IMR-90 (cell line): ENCODE data around the gene REPS2. TPM values are rescaled to one million over a fixed set of nuclear protein-coding genes. Genes with fewer than 3 reads are reported as not detected.

Experiments used
- ATAC-seq: fragments of 200-7000 bp; cut with Tn5 transposase; 2 replicates; pipeline ENCODE4 v1.9.1; 2020; ENCODE audit warnings: low read depth, mild to moderate bottlenecking, moderate library complexity
- BruUV-seq: library from RNA; stranded (reverse); fragments of 400-500 nt; replicated peaks from 2 replicates; lab custom pipeline; 2021; lab: Mats Ljungman, UMichigan
- CTCF ChIA-PET: fragments of 300-600 bp; formaldehyde crosslinking; extraction: SDS; loops from one replicate; lab custom pipeline; 2021; ENCODE audit warnings: antibody characterized with exemption; lab: Yijun Ruan, JAX
- POLR2A ChIA-PET: fragments of 300-600 bp; sonication (Branson Sonifier 250); formaldehyde crosslinking; loops from one replicate; lab custom pipeline; 2022; ENCODE audit warnings: antibody characterized with exemption; ENCODE audit not compliant: unreplicated experiment; lab: Charles Lee
- DNase-seq: peaks from one replicate; pipeline ENCODE4 v3.0.0; 2013
- H2AFZ ChIP-seq: replicated peaks from 2 replicates; pipeline ENCODE3; 2013; ENCODE audit warnings: low read length, mild to moderate bottlenecking; ENCODE audit not compliant: poor library complexity
- H2AK5ac ChIP-seq: 2 replicates; pipeline ENCODE4 v1.6.1; 2013; ENCODE audit warnings: low read depth, low read length, inconsistent platforms
- H2AK9ac ChIP-seq: replicated peaks from 2 replicates; pipeline ENCODE3; 2013; ENCODE audit warnings: mild to moderate bottlenecking, low read depth, low read length, moderate library complexity; ENCODE audit not compliant: poor library complexity
- H2BK120ac ChIP-seq: 2 replicates; pipeline ENCODE4 v1.6.1; 2013; ENCODE audit warnings: low read depth, low read length, inconsistent platforms
- H2BK15ac ChIP-seq: 3 replicates; pipeline ENCODE4 v1.6.1; 2013; ENCODE audit warnings: low read depth, low read length, inconsistent platforms
- H2BK20ac ChIP-seq: 2 replicates; pipeline ENCODE4 v1.6.1; 2013; ENCODE audit warnings: low read depth, mild to moderate bottlenecking, inconsistent platforms, low read length, moderate library complexity
- H2BK5ac ChIP-seq: 2 replicates; pipeline ENCODE4 v1.6.1; 2013; ENCODE audit warnings: mild to moderate bottlenecking, low read depth, low read length, inconsistent platforms; ENCODE audit not compliant: poor library complexity, severe bottlenecking
- H3K14ac ChIP-seq: replicated peaks from 2 replicates; pipeline ENCODE4 v1.6.1; 2013; ENCODE audit warnings: low read depth, low read length, inconsistent platforms
- H3K18ac ChIP-seq: 2 replicates; pipeline ENCODE4 v1.6.1; 2013; ENCODE audit warnings: low read depth, low read length, control low read depth
- H3K23ac ChIP-seq: 2 replicates; pipeline ENCODE4 v1.6.1; 2013; ENCODE audit warnings: low read depth, low read length, inconsistent platforms
- H3K27ac ChIP-seq: 2 replicates; pipeline ENCODE4 v1.5.1; 2013; ENCODE audit warnings: mild to moderate bottlenecking, control low read depth, low read length; ENCODE audit not compliant: insufficient read depth
- H3K27me3 ChIP-seq: 2 replicates; pipeline ENCODE4 v1.6.1; 2013; ENCODE audit warnings: low read length; ENCODE audit not compliant: control insufficient read depth, insufficient read depth
- H3K36me3 ChIP-seq: 2 replicates; pipeline ENCODE4 v1.6.1; 2013; ENCODE audit warnings: low read length, mixed read lengths; ENCODE audit not compliant: control insufficient read depth, insufficient read depth
- H3K4ac ChIP-seq: 2 replicates; pipeline ENCODE4 v1.6.1; 2013; ENCODE audit warnings: low read depth, low read length, inconsistent platforms
- H3K4me1 ChIP-seq: 2 replicates; pipeline ENCODE4 v1.6.1; 2013; ENCODE audit warnings: low read length, mixed read lengths; ENCODE audit not compliant: control insufficient read depth, insufficient read depth
- H3K4me2 ChIP-seq: 2 replicates; pipeline ENCODE4 v1.6.1; 2013; ENCODE audit warnings: low read depth, mild to moderate bottlenecking, control low read depth, low read length, moderate library complexity
- H3K4me3 ChIP-seq: 2 replicates; pipeline ENCODE4 v1.5.1; 2013; ENCODE audit warnings: low read depth, mild to moderate bottlenecking, control low read depth, low read length, moderate library complexity; ENCODE audit not compliant: insufficient read depth
- H3K56ac ChIP-seq: 2 replicates; pipeline ENCODE4 v1.6.1; 2013; ENCODE audit warnings: low read length, inconsistent platforms; ENCODE audit not compliant: insufficient read depth; ENCODE audit errors: extremely low read depth
- H3K79me1 ChIP-seq, 2 experiments: 2 replicates each; pipeline ENCODE4 v1.6.1; 2013; ENCODE audit warnings: low read length in 2 of 2, inconsistent platforms in 1 of 2, low read depth in 1 of 2
- H3K9ac ChIP-seq: 2 replicates; pipeline ENCODE4 v1.6.1; 2013; ENCODE audit warnings: low read depth, low read length, control low read depth
- H3K9me1 ChIP-seq: 2 replicates; pipeline ENCODE4 v1.6.1; 2013; ENCODE audit warnings: low read length, inconsistent platforms; ENCODE audit not compliant: insufficient read depth
- H3K9me3 ChIP-seq: 2 replicates; pipeline ENCODE4 v1.6.1; 2013; ENCODE audit warnings: low read length; ENCODE audit not compliant: control insufficient read depth, insufficient read depth
- H4K20me1 ChIP-seq: 2 replicates; pipeline ENCODE4 v1.6.1; 2013; ENCODE audit warnings: low read length, inconsistent platforms; ENCODE audit not compliant: insufficient read depth
- H4K5ac ChIP-seq: 2 replicates; pipeline ENCODE4 v1.6.1; 2013; ENCODE audit warnings: mild to moderate bottlenecking, low read depth, low read length, control low read depth
- H4K8ac ChIP-seq, 2 experiments: 2 replicates each; pipeline ENCODE4 v1.6.1; 2013; ENCODE audit warnings: low read depth in 2 of 2, low read length in 2 of 2, control low read depth in 1 of 2, inconsistent platforms in 1 of 2
- H4K91ac ChIP-seq: 2 replicates; pipeline ENCODE4 v1.6.1; 2013; ENCODE audit warnings: low read depth, low read length, inconsistent platforms; ENCODE audit not compliant: insufficient read depth
- BHLHE40 ChIP-seq: fragments of 150-350 bp; IDR thresholded peaks from 2 replicates; pipeline ENCODE4 v1.6.1; 2016; ENCODE audit warnings: mild to moderate bottlenecking, low read depth, low read length
- CEBPB ChIP-seq: IDR thresholded peaks from 2 replicates; pipeline ENCODE4 v1.6.1; 2012; ENCODE audit warnings: low read depth, low read length, improper control_type of control experiment
- CHD1 ChIP-seq: IDR thresholded peaks from 2 replicates; pipeline ENCODE4 v1.6.1; 2012; ENCODE audit warnings: low read depth, low read length, improper control_type of control experiment
- FOS ChIP-seq: fragments of 150-350 bp; IDR thresholded peaks from 2 replicates; pipeline ENCODE4 v1.6.1; 2016; ENCODE audit warnings: low read depth, low read length
- MAFK ChIP-seq: IDR thresholded peaks from 2 replicates; pipeline ENCODE4 v1.6.1; 2012; ENCODE audit warnings: low read depth, low read length, improper control_type of control experiment
- MAZ ChIP-seq: IDR thresholded peaks from 2 replicates; pipeline ENCODE4 v1.6.1; 2012; ENCODE audit warnings: low read depth, mild to moderate bottlenecking, low read length, improper control_type of control experiment, moderate library complexity, borderline replicate concordance
- MXI1 ChIP-seq: IDR thresholded peaks from 2 replicates; pipeline ENCODE4 v1.6.1; 2012; ENCODE audit warnings: low read depth, mild to moderate bottlenecking, low read length, moderate library complexity, borderline replicate concordance
- NFE2L2 ChIP-seq: fragments of 150-350 bp; IDR thresholded peaks from 2 replicates; pipeline ENCODE4 v1.6.1; 2016; ENCODE audit warnings: low read depth, mild to moderate bottlenecking, low read length
- RAD21 ChIP-seq: IDR thresholded peaks from 2 replicates; pipeline ENCODE4 v1.6.1; 2012; ENCODE audit warnings: low read length, improper control_type of control experiment
- RCOR1 ChIP-seq: IDR thresholded peaks from 2 replicates; pipeline ENCODE4 v1.6.1; 2012; ENCODE audit warnings: mild to moderate bottlenecking, low read length, improper control_type of control experiment; ENCODE audit not compliant: insufficient replicate concordance
- RFX5 ChIP-seq: IDR thresholded peaks from 2 replicates; pipeline ENCODE4 v1.8.0; 2012; ENCODE audit warnings: low read depth, mild to moderate bottlenecking, low read length, moderate library complexity
- SMC3 ChIP-seq: fragments of 150-350 bp; IDR thresholded peaks from 2 replicates; pipeline ENCODE4 v1.6.1; 2016; ENCODE audit warnings: low read depth, mild to moderate bottlenecking, antibody characterized with exemption, low read length, moderate library complexity
- WGBS, 2 experiments: methylation state at CpG; one replicate each; pipeline versions ENCODE4 v1.1.5 to v1.1.7; 2013; ENCODE audit warnings: missing lambda C conversion rate in 2 of 2; ENCODE audit not compliant: insufficient read length in 1 of 2; ENCODE audit errors: extremely low coverage in 2 of 2; 5-methylcytosine and 5-hydroxymethylcytosine counted together
- dilution Hi-C: fragments of 300-500 bp; cut with HindIII; formaldehyde crosslinking; loops from one replicate; pipeline ENCODE4 v1.14.3; 2018; ENCODE audit warnings: low sequenced_read_pairs; ENCODE audit not compliant: unreplicated experiment
- in situ Hi-C: fragments of 300-500 bp; cut with MboI; formaldehyde crosslinking; loops from 3 replicates; pipeline ENCODE4 v1.14.3; 2019; ENCODE audit warnings: low sequenced_read_pairs, inconsistent platforms, mixed read lengths
- intact Hi-C: fragments of 100-400 bp; cut with micrococcal nuclease; formaldehyde crosslinking; loops from 2 replicates; pipeline ENCODE4 v1.10.0; 2022
- polyA plus RNA-seq, 3 experiments: library from polyadenylated mRNA; depleted of rRNA; stranded (reverse); fragments of >200 nt; gene quantifications; 2 replicates each; pipeline ENCODE4 v1.2.3, GENCODE V29; 2012; ENCODE audit warnings: low replicate concordance in 1 of 3
- total RNA-seq: library from RNA; depleted of rRNA; stranded (reverse); fragments of >200 nt; gene quantifications from 2 replicates; pipeline ENCODE4 v1.2.3, GENCODE V29; 2012
- TF ChIP-seq, protein P1 (sequence below): fragments of 150-350 bp; IDR thresholded peaks from 2 replicates; pipeline ENCODE4 v1.6.1; 2016; ENCODE audit warnings: low read depth, mild to moderate bottlenecking, low read length, moderate library complexity, borderline replicate concordance
- TF ChIP-seq, protein P2 (sequence below): conservative IDR thresholded peaks from 2 replicates; pipeline ENCODE4 v1.5.1; 2012; ENCODE audit warnings: mild to moderate bottlenecking, low read depth, low read length, improper control_type of control experiment
- TF ChIP-seq, protein P3 (sequence below): fragments of 150-350 bp; IDR thresholded peaks from 2 replicates; pipeline ENCODE4 v1.6.1; 2017; ENCODE audit warnings: mild to moderate bottlenecking, antibody characterized with exemption, low read length, low read depth

The REPS2 gene
- total and polyA plus RNA-seq, 2 of the 4 experiments (the other 2 are of a cell fraction) = 0.02 to 0.18 TPM

DNA sequence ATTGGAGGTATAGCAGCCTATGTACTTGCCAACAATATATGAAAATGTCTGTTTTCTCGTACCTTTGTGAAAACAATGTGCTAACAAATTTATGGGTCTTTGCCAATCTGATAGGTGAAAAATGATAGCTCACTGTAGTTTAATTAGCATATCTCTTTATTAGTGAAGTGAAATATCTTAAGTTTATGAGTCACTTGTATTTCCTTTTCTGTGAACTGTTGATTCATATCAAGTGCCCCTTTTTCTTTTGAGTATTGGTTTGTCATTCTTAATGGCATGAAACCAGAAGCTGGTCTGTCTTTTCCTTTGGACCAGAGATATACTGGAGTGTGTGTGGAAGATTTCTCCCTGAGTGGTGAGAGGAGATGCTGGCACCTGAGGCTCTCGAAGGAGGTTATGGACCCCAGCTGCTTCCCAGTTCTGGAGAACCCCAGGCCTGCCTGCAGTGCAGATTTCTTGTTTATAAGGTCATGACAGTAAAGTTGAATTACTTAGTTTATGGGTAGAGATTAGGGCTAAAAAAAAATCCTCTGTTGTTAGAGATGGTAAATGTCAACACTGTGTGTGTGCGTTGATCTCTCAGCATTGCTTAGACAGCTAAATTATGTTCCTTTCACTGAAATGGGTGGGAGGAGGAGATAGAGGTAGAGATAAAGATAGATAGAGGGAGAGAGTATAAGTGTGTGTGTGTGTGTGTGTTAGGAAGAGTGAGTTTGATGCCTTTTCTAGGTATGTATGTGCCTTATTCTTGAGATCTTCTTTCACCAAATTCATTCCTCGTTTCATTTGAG is 89.9 kb downstream of the REPS2 start:
- Histone ChIP-seq H2BK15ac (no peak overlapping the region), H2BK5ac (no peak overlapping the region), H3K9me3 (no peaks in the 10 kb centered on the region; the same call in 1 of the 2 replicates), H2AK9ac (no peak overlapping the region), H3K4me3 (no peak overlapping the region), H2AFZ (no peak overlapping the region), H3K27me3 (peaks cover 29% of the 10 kb centered on the region), H2AK5ac (no peak overlapping the region), H3K4me1 (no peaks in the 10 kb centered on the region), H3K14ac (no peak overlapping the region), H2BK120ac (no peak overlapping the region), H4K5ac (no peak overlapping the region), H3K56ac (no peak overlapping the region), H2BK20ac (no peak overlapping the region), H3K79me1 (no peaks in the 10 kb centered on the region), H4K20me1 (no peaks in the 10 kb centered on the region), H3K18ac (no peak overlapping the region), H3K4ac (no peak overlapping the region), H4K8ac (no peak overlapping the region), H3K9ac (no peak overlapping the region), H3K4me2 (no peak overlapping the region), H3K23ac (no peak overlapping the region), H3K36me3 (no peaks in the 10 kb centered on the region), H3K9me1 (no peaks in the 10 kb centered on the region), H4K91ac (no peak overlapping the region), H3K27ac (no peak overlapping the region)
- dilution Hi-C loops (no loop called here), intact Hi-C loops (no loop called here), in situ Hi-C loops (no loop called here)
- POLR2A ChIA-PET = no interaction called here
- no TSS peak for BruUV-seq
- 38% methylated on average over 1 of the region's 4 CpGs; no CpG with 5 or more reads in 1 of the 2 experiments for WGBS, 2 experiments
- ATAC-seq (no peak), DNase-seq (no peak)
- CTCF ChIA-PET = interaction anchor here (0.8 kb wide), 1 partner anchor 10 kb away, joined by 3 read pairs; no protein-coding TSS in a partner anchor
- TF ChIP-seq, protein P1, sequence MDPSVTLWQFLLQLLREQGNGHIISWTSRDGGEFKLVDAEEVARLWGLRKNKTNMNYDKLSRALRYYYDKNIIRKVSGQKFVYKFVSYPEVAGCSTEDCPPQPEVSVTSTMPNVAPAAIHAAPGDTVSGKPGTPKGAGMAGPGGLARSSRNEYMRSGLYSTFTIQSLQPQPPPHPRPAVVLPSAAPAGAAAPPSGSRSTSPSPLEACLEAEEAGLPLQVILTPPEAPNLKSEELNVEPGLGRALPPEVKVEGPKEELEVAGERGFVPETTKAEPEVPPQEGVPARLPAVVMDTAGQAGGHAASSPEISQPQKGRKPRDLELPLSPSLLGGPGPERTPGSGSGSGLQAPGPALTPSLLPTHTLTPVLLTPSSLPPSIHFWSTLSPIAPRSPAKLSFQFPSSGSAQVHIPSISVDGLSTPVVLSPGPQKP = no peak
- no peak for TF ChIP-seq SMC3
- TF ChIP-seq RFX5 = no peak
- no peak for TF ChIP-seq NFE2L2
- no peak for TF ChIP-seq FOS
- no peak for TF ChIP-seq BHLHE40
- TF ChIP-seq MXI1 = no peak
- no peak for TF ChIP-seq CHD1
- TF ChIP-seq MAZ = no peak
- no peak for TF ChIP-seq MAFK
- TF ChIP-seq, protein P2, sequence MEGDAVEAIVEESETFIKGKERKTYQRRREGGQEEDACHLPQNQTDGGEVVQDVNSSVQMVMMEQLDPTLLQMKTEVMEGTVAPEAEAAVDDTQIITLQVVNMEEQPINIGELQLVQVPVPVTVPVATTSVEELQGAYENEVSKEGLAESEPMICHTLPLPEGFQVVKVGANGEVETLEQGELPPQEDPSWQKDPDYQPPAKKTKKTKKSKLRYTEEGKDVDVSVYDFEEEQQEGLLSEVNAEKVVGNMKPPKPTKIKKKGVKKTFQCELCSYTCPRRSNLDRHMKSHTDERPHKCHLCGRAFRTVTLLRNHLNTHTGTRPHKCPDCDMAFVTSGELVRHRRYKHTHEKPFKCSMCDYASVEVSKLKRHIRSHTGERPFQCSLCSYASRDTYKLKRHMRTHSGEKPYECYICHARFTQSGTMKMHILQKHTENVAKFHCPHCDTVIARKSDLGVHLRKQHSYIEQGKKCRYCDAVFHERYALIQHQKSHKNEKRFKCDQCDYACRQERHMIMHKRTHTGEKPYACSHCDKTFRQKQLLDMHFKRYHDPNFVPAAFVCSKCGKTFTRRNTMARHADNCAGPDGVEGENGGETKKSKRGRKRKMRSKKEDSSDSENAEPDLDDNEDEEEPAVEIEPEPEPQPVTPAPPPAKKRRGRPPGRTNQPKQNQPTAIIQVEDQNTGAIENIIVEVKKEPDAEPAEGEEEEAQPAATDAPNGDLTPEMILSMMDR = no peak
- TF ChIP-seq RCOR1 = no peak
- TF ChIP-seq CEBPB = no peak
- no peak for TF ChIP-seq RAD21
- TF ChIP-seq, protein P3, sequence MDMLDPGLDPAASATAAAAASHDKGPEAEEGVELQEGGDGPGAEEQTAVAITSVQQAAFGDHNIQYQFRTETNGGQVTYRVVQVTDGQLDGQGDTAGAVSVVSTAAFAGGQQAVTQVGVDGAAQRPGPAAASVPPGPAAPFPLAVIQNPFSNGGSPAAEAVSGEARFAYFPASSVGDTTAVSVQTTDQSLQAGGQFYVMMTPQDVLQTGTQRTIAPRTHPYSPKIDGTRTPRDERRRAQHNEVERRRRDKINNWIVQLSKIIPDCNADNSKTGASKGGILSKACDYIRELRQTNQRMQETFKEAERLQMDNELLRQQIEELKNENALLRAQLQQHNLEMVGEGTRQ = no peak
